ENCODE measurements around the gene LPIN3.

Gene LPIN3

DNA sequence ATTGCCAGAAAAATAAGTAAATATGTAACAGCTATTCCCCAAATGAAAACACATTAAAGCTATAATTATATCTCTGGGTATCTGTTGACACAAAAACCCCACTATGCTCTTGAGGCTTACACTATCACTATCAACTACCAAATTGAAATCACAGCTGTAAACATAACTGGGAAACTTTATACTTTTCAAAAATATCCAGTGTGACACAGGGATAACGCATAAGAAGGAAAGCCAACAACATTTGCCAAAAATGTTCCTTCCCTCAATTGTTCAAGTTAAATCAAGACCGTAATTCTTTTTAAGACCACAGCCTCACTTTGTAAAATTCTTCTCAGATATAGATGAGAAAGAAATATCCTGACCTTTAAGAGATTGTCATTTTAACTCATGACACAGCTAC, 26.2 kb upstream of the LPIN3 start:
- peaks cover 12% of the 10 kb centered on the region; the same call in 1 of the 2 replicates for H3K4me1 ChIP-seq (ENCODE audit: low read length)
- no peak overlapping the region for H2AFZ ChIP-seq (ENCODE audit: low read length)
- TF ChIP-seq, protein P1, sequence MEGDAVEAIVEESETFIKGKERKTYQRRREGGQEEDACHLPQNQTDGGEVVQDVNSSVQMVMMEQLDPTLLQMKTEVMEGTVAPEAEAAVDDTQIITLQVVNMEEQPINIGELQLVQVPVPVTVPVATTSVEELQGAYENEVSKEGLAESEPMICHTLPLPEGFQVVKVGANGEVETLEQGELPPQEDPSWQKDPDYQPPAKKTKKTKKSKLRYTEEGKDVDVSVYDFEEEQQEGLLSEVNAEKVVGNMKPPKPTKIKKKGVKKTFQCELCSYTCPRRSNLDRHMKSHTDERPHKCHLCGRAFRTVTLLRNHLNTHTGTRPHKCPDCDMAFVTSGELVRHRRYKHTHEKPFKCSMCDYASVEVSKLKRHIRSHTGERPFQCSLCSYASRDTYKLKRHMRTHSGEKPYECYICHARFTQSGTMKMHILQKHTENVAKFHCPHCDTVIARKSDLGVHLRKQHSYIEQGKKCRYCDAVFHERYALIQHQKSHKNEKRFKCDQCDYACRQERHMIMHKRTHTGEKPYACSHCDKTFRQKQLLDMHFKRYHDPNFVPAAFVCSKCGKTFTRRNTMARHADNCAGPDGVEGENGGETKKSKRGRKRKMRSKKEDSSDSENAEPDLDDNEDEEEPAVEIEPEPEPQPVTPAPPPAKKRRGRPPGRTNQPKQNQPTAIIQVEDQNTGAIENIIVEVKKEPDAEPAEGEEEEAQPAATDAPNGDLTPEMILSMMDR (IDR thresholded peaks at IDR 0.05; ENCODE audit: low read length) = no peak
- TF ChIP-seq EZH2 (optimal IDR thresholded peaks at IDR 0.05; ENCODE audit: low read depth, low read length) (no peak), EZH2phosphoT487 (IDR thresholded peaks at IDR 0.05; ENCODE audit: low read length) (no peak)
- no peak overlapping the region for H3K9ac ChIP-seq (ENCODE audit: low read length)
- H3K9me2 ChIP-seq (replicated peaks; ENCODE audit: insufficient read depth, low read length) = no peaks in the 10 kb centered on the region; the same call in 1 of the 2 replicates
- H3K79me2 ChIP-seq (ENCODE audit: low read length) = peaks cover 45% of the 10 kb centered on the region
- H3K36me3 ChIP-seq (replicated peaks; ENCODE audit: insufficient read depth, low read length) = no peaks in the 10 kb centered on the region
- H3K9me3 ChIP-seq (replicated peaks; ENCODE audit: insufficient read depth, low read length) = no peaks in the 10 kb centered on the region
- H3K4me2 ChIP-seq (ENCODE audit: low read depth, low read length) = no peak overlapping the region
- H3K27me3 ChIP-seq (replicated peaks; ENCODE audit: insufficient read depth, low read length) = no peaks in the 10 kb centered on the region
- H3K4me3 ChIP-seq (ENCODE audit: low read length) = no peak overlapping the region
- DNase-seq = no peak
- H3K27ac ChIP-seq (ENCODE audit: low read length) = no peak overlapping the region
- no peaks in the 10 kb centered on the region for H4K20me1 ChIP-seq (ENCODE audit: insufficient read depth, low read length)
- H3F3A ChIP-seq (ENCODE audit: insufficient read depth, low read length) = no peaks in the 10 kb centered on the region

DNA sequence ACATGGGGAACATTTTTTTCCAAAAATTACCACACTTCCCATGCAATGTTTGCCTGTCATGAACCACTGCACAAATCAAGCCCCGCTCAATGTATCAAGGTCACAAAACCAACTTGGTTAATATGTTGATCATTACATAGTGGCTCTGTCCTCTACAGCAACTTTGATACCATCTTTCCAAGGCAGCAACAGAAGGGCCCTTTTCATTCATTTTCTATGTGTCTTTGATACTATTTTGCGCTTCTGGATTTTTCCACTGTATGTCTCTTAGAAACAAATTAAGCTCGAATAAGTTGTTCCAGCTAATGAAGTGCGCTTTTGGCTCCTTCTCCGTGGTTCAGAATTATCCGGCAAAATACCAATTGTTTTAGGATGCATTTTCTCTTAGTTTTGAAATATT, 24.6 kb upstream of the LPIN3 start:
- Histone ChIP-seq H3K4me3 (ENCODE audit: low read length) (peak overlapping the region; percentile 95; the same call in 1 of the 2 replicates), H3F3A (ENCODE audit: insufficient read depth, low read length) (no peaks in the 10 kb centered on the region), H3K9me3 (replicated peaks; ENCODE audit: insufficient read depth, low read length) (no peaks in the 10 kb centered on the region), H3K36me3 (replicated peaks; ENCODE audit: insufficient read depth, low read length) (no peaks in the 10 kb centered on the region), H4K20me1 (ENCODE audit: insufficient read depth, low read length) (no peaks in the 10 kb centered on the region), H3K27ac (ENCODE audit: low read length) (no peak overlapping the region), H3K4me1 (ENCODE audit: low read length) (peaks cover 12% of the 10 kb centered on the region; the same call in 1 of the 2 replicates), H2AFZ (ENCODE audit: low read length) (no peak overlapping the region), H3K79me2 (ENCODE audit: low read length) (peaks cover 37% of the 10 kb centered on the region), H3K9me2 (replicated peaks; ENCODE audit: insufficient read depth, low read length) (no peaks in the 10 kb centered on the region), H3K27me3 (replicated peaks; ENCODE audit: insufficient read depth, low read length) (no peaks in the 10 kb centered on the region), H3K9ac (ENCODE audit: low read length) (peak overlapping the region; percentile 75; the same call in 1 of the 2 replicates), H3K4me2 (ENCODE audit: low read depth, low read length) (peak overlapping the region; percentile 96; the same call in 1 of the 2 replicates)
- DNase-seq = no peak
- TF ChIP-seq EZH2phosphoT487 (IDR thresholded peaks at IDR 0.05; ENCODE audit: low read length) (no peak), EZH2 (optimal IDR thresholded peaks at IDR 0.05; ENCODE audit: low read depth, low read length) (no peak)
- TF ChIP-seq, protein P1 (IDR thresholded peaks at IDR 0.05; ENCODE audit: low read length) = no peak

DNA sequence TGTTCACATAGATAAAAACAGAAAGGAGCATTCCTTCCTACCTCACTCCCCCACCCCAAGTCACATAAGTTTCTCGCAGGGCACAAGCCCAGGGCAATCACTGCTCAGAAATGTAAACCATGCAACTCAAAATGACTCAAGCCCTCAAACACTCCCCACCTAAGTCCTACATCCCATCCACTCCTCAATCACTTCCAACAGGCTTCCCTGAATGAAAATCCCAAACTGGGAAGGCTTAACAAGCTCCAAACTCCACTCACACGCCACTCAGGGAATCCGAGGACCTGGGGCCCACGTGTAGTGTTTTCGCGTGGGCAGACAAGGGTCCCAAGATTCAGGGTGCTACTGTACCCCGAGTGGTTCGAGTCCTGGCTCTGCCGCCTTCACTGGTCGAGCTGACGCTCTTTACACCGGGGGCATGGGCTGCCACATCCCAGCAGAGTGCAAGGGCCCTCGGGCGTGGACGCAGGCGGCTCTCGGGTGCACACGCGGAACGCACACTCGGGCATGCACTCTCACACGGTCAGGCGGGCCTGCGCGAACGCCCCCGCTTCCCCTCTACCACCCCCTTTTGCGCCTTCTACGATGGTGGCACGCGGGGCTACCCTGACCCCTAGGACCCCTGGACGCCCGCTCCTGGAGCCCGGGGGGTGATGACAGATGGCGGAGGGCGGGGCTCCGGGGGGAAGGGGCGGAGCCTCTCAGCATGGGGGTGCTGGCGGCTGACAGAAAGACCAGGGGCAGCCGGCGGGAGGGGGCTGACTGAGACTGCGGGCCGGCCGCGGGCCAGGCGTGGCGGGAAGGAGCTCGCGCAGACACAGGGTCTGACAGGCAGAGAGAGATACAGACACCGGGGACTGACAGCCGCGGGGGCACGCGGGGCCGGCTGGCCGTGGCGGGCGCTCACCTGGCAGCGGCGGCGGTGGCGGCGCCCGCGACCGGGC, 23.7 kb upstream of the LPIN3 start:
- peak; percentile 66 for DNase-seq
- Histone ChIP-seq H3K4me1 (ENCODE audit: low read length) (peaks cover 12% of the 10 kb centered on the region; the same call in 1 of the 2 replicates), H3F3A (ENCODE audit: insufficient read depth, low read length) (no peaks in the 10 kb centered on the region), H3K9ac (ENCODE audit: low read length) (peak overlapping the region; percentile 75), H3K4me2 (ENCODE audit: low read depth, low read length) (peak overlapping the region; percentile 96), H2AFZ (ENCODE audit: low read length) (peak overlapping the region; percentile 93), H3K27ac (ENCODE audit: low read length) (peak overlapping the region; percentile 14; the same call in 1 of the 2 replicates), H3K4me3 (ENCODE audit: low read length) (peak overlapping the region; percentile 95), H4K20me1 (ENCODE audit: insufficient read depth, low read length) (no peaks in the 10 kb centered on the region), H3K79me2 (ENCODE audit: low read length) (peaks cover 33% of the 10 kb centered on the region), H3K27me3 (replicated peaks; ENCODE audit: insufficient read depth, low read length) (no peaks in the 10 kb centered on the region), H3K9me2 (replicated peaks; ENCODE audit: insufficient read depth, low read length) (no peaks in the 10 kb centered on the region), H3K36me3 (replicated peaks; ENCODE audit: insufficient read depth, low read length) (no peaks in the 10 kb centered on the region), H3K9me3 (replicated peaks; ENCODE audit: insufficient read depth, low read length) (no peaks in the 10 kb centered on the region)
- TF ChIP-seq, protein P1 (IDR thresholded peaks at IDR 0.05; ENCODE audit: low read length) = no peak
